Measurements from ENCODE around the gene TTLL13.
"Not testable (repeated sequence)": the region's sequence is repeated elsewhere in the genome, so short reads cannot be mapped to it uniquely, and the experiment has no call there.

The TTLL13 gene

DNA sequence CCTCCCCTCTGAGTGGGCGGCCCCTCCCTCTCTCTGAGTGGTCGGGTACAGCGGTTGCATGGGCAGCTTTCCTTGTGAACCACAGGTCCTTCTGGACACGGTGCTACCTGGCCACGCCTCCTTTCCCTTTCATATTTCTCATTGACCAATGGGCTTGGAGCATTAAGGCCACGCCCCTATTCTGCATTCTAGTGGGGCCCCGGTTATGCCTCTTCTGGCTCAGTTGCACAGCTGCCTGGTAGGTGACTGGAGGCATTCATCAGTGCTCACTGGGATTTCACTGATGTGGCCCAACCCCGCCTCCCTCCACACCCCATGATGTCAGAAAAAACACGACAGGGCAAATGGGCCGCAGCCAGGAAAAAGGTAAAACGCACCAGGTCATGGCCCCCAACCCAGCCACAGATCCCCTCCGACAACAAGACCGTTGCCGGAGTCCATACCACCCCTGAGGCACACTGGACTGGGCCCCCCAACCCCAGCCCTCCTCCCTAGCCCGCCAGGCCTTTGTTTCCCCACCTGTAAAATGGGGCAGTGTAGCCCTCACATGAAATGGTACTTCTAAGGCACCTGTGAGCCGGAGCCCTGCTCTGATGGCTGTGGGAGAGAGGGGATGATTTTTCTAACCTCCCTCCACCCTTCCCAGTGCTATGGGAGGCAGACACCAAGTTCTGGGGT, 42.5 kb downstream of the TTLL13 start:
- DNase-seq = peak in 1 of 2 experiments; percentile 23

- peak; percentile 83 to 85 for DNase-seq
Measured at GRCh38 chr15:90293040-90293810, 43.9 kb downstream of the TTLL13 start.

- no peak for DNase-seq
Measured at GRCh38 chr15:90294159-90294558, 44.8 kb downstream of the TTLL13 start.

DNA sequence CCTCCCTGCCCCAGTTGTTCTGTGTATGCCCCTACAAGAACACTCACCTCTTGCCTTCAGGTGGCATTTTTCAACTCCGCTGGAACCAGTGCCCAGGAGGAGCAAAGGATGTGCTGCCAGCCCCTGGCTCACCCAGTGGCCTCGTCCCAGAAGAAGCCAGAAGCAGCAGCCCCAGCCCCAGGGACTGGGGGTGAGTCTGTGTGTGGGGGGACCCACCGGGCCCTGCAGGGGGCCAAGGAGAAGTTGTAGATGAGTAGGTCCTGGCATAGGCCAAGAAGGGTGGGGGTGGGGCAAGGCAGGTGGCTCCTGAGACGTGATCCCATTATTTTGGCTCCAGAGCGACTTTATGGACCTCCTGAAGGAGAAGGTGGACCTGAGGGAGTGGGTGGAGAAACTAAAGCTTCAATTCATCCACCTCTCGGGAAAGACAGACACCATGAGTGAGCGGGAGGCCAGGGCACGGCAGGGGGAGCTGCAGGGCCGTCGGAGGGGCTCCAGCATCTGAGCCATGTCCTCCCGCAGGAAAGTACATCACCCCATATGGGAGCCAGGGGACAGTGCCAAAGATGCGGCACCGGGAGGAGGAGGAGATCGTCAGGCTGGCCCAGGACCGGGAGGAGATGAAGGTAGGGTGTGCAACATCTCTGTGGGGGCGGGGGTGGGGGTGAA, 45.4 kb downstream of the TTLL13 start:
- DNase-seq = no peak

DNA sequence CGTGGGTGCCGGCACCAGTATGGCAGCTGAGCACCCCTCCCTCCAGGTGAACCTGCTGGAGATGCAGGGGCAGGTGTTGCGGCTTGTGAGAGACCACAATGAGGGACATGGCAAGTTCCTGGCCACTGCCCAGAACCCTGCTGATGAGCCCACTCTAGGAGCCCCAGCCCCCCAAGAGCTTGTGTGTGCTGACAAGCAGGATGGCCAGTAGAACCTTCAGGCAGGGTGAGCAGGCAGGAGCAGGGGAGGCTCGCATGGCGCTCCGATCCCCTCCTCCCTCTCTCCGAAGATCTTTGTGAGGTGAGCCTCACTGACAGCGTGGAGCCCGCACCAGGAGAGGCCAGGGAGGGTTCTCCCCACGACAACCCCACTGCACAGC, 45.9 kb downstream of the TTLL13 start:
- no peak for DNase-seq

GRCh38 chr15:90296316-90296884, 47.0 kb downstream of the TTLL13 start:
- not testable (repeated sequence) for DNase-seq

DNA sequence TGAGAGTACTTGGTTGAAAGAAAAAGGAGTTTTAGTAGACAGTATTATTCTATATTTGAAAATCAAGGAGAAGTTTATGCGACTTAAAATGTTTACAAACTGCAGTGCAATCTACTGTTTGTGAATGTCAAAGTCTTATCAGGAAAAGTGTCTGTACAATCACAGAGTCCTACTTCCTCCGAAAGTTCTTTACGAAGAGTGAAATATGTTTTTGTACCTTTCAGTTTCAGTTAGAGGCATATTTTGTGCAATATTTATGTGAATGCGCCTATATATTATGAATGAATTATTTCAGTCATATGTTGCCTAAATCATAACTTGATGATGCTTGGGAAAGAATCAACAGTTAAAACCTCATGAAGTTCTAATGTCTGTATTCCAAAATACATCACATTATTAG, 47.7 kb downstream of the TTLL13 start:
- no peak for DNase-seq

DNA sequence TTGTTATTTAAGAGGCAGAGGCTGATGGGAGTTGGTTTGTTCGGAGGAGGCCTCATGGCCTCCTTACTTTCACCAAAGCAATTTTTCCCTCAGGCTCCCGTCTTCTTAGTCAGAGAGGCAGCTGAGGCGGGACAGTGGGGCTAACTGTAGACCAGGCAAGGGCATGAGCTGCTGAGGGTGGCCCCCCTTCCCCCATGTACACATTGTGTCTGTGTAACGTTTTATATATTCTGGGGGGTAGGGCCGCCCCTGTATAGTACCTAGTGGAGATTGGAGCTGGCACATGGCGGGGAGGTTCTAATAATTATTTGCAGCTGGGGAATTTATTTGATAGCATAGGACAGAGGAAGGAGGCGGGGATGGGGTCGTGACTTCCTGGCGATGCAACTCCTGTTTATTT, 51.2 kb downstream of the TTLL13 start:
- no peak for DNase-seq

DNA sequence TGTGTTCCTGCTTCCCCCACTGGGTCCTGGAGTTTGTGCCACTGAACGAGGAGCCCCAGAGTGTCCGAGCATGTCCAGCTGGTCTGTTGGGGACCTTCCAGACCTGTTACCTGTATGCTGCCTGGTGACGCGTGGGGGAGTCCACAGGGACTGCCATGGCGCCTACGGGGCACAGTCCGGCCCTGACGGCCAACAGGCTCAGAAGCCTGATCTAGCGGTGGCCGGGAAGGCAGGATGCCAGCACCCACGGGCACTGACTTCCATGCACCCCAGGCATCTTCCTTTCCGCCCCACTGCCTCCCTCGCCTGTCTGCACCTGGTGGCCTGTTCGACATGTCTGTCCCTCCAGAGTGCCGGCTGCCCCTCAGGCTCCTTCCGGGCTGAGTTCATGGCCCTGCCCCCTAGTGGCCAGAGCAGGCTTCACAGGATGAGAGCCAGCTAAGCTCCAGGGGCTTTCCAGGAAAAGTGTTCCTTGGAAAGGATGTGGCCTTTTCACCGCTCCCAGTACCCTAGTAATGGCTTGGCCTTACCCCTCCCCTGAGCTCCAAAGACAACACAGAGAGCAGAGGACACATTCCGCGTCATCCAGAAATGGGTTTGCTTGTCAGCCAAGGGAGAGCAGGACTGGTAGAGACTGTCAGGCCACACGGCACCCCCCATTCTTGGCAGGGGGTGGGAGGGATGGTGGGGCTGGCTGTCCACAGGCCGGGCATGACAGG, 51.8 kb downstream of the TTLL13 start:
- peak; percentile 72 to 76 for DNase-seq

DNA sequence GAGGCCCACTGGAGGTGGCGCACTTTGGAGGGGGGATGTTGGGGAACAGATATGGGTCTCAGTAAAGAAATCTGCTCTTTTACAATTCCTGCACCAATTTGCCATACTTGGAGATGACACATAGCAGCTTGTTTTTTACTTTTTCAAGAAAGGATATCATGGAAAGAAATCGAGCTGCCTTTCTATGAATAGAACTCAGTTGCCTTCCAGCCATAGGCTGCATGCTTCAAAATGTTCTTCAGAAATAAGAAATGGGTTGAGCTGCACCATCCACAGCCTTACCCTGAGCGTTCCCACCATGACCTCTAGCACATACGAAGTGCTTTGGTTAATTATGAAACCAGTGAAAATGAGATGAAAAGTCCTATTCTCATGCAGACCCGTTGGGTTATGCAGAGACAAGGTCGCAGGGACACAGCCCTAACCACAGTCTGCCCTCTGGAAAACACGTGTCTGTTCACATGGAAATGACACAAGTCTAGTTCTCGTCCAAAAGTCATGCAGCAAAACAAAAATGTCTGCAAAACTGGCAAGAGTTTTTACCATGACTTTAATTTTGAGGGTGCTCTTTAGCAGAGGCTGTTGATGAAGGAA, 52.4 kb downstream of the TTLL13 start:
- no peak for DNase-seq

DNA sequence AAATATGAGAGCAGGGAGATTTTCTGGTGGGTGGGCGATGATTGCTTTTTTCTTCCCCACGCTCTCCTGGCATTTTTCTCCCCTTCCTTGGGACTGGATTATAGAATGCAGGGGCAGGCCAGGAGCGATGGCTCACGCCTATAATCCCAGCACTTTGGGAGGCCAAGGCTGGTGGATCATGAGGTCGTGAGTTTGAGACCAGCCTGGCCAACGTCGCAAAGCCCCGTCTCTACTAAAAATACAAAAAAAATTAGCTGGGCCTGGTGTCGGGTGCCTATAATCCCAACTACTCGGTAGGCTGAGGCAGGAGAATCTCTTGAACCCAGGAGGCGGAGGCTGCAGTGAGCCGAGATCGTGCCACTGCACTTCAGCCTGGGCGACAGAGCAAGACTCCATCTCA, 56.0 kb downstream of the TTLL13 start:
- DNase-seq = not testable (repeated sequence)

DNA sequence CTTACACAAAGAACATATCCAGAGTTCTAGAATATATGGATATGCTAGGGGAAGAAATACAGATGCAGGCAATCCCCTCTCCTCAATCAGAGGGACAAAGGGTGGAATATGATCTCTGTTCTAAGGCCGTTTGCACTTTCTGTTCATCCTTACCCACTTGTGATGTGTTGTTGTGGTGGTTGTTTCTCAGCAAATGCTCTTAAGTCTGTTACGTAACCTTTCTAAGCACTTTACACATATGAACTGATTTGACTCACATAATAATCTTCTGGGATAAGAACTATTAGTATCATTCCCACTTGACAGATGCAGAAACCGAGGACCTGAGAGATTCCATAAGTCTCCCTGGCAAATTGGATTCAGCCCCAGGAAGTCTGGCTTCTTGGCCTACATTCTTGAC, 56.6 kb downstream of the TTLL13 start:
- no peak for DNase-seq

DNA sequence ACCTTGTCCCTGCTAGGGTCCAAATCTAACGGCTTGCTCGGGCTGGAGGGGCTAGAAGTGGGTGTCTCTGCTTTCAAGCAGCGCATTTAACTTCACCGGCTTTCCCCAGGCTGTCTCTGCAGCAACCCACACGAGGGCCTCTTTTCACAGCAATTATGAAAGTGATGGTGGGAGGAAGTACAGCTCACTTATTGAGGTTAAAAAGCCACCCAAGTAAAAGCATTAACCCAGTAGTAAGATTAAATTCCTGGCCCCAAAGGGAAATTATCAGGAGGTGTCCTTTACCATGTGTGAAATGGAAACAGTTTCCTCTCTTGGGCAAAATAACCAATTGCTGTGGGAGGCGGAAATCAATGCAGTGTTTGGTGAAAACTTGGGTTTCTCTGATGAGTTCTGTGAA, 57.2 kb downstream of the TTLL13 start:
- peak; percentile 34 to 54 for DNase-seq

- DNase-seq = no peak
Measured at GRCh38 chr15:90307661-90308060, 58.3 kb downstream of the TTLL13 start.

- DNase-seq = no peak
Measured at GRCh38 chr15:90309020-90309419, 59.7 kb downstream of the TTLL13 start.
